C4-2B (cell line): Measurements from ENCODE around the gene FCHSD1.

Experiments used
- ZFX ChIP-seq: fragments of 450-650 bp; IDR thresholded peaks from 2 replicates; pipeline ENCODE4 v1.6.1; 2017
- TF ChIP-seq, protein P1 (sequence below): fragments of 450-650 bp; conservative IDR thresholded peaks from 2 replicates; pipeline ENCODE4 v1.5.1; 2017; ENCODE audit warnings: mild to moderate bottlenecking

DNA sequence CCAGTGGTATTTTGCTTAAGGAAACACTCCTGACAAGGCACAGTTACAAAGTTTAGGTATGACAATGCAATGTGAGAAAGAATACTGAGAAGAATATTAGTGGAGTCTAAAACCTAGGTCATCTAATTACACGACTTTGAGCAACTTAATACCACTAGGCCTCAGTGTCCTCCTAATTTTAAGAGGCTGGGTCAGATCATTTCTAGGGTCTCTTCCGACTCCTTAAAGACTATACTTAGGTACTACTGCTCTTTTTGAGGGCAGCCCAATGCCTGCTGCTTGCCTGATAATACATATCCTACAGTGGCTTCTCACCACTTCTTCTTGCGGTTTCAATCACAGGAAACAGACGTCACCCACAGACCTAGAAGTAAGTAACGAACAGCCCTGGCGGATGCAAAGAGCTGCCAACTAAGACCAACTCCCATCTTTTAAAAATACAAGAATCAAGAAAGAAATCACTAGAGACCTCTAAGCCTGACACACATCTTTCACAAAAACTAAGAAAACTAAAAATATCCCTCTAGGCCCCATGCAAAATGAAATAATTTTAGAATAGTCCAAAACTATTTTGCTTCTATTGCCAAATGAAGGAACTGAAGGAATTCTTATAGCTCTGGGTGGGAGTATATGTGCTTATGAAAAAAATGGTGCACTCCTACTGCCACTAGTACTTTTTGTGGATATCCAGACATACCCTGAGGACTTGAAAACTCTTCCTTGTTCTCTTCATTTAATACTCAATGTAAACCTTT is 45.5 kb downstream of the FCHSD1 start:
- TF ChIP-seq, protein P1, sequence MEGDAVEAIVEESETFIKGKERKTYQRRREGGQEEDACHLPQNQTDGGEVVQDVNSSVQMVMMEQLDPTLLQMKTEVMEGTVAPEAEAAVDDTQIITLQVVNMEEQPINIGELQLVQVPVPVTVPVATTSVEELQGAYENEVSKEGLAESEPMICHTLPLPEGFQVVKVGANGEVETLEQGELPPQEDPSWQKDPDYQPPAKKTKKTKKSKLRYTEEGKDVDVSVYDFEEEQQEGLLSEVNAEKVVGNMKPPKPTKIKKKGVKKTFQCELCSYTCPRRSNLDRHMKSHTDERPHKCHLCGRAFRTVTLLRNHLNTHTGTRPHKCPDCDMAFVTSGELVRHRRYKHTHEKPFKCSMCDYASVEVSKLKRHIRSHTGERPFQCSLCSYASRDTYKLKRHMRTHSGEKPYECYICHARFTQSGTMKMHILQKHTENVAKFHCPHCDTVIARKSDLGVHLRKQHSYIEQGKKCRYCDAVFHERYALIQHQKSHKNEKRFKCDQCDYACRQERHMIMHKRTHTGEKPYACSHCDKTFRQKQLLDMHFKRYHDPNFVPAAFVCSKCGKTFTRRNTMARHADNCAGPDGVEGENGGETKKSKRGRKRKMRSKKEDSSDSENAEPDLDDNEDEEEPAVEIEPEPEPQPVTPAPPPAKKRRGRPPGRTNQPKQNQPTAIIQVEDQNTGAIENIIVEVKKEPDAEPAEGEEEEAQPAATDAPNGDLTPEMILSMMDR, result no peak
- no peak for TF ChIP-seq ZFX
